ENCODE measurements around the gene CD300LF. TPM values are rescaled to one million over a fixed set of nuclear protein-coding genes. Genes with fewer than 3 reads are reported as not detected.
A peak's percentile ranks its signal among the peaks of the same experiment; 100 is the strongest.

Gene CD300LF
- total and polyA plus RNA-seq, 2 experiments from 2014 or later, result not detected

DNA sequence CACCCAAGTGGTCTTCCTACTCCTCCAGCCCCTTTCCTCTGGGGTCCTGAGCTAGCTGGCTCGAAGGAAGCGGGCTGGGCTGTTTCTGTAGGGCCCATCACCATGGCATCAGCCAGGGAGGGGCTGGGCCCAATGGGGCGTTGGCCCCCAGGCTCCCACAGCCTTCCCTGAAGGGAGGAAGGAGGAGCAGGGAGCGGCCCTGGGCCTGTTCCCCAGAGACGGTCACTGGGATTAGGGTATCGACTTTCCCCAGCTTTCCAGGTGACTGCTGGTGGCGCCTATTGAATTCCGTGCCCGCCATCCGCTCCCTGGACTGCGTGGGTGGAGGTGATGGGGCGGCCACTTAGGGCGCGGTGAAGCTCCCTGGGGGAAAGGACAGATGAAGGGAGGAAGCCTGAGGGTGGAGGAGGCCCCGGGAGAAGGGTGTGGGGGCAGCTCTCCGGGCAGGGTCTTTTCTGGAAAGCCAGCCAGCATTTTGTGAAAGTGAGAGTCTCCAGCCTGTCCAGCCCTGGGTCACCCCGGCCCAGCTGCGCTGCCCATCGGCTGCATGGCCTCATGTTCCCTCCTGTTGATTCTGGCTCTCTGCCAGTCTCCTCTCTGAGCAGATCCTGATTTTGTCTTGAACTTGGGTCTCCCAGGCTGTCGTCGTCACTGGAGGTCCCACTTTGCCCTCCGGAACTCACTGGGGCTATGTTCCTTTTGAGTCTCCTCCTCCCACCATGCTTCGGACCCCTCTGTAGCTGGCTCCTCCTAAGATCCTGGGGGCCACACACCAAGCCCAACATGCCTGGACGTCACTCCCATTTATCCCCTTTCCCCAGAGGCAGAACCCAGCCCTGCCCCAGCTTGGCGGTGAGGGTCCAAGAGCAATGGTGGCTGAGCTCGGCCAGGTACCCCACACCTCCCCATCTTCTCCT is 45.5 kb upstream of the CD300LF start (continued):
- TF ChIP-seq, protein P1, sequence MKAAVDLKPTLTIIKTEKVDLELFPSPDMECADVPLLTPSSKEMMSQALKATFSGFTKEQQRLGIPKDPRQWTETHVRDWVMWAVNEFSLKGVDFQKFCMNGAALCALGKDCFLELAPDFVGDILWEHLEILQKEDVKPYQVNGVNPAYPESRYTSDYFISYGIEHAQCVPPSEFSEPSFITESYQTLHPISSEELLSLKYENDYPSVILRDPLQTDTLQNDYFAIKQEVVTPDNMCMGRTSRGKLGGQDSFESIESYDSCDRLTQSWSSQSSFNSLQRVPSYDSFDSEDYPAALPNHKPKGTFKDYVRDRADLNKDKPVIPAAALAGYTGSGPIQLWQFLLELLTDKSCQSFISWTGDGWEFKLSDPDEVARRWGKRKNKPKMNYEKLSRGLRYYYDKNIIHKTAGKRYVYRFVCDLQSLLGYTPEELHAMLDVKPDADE (IDR thresholded peaks at IDR 0.05), result no peak
- no peak for TF ChIP-seq EZH2 (IDR thresholded peaks at IDR 0.05; ENCODE audit: low read depth, unreplicated experiment)
- no peak for TF ChIP-seq STAT1 (IDR thresholded peaks at IDR 0.05; ENCODE audit: unreplicated experiment)
- no peak for TF ChIP-seq ZNF114 (CRISPR knock-in tag; IDR thresholded peaks at IDR 0.05)
- TF ChIP-seq, protein P2, sequence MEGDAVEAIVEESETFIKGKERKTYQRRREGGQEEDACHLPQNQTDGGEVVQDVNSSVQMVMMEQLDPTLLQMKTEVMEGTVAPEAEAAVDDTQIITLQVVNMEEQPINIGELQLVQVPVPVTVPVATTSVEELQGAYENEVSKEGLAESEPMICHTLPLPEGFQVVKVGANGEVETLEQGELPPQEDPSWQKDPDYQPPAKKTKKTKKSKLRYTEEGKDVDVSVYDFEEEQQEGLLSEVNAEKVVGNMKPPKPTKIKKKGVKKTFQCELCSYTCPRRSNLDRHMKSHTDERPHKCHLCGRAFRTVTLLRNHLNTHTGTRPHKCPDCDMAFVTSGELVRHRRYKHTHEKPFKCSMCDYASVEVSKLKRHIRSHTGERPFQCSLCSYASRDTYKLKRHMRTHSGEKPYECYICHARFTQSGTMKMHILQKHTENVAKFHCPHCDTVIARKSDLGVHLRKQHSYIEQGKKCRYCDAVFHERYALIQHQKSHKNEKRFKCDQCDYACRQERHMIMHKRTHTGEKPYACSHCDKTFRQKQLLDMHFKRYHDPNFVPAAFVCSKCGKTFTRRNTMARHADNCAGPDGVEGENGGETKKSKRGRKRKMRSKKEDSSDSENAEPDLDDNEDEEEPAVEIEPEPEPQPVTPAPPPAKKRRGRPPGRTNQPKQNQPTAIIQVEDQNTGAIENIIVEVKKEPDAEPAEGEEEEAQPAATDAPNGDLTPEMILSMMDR (conservative IDR thresholded peaks at IDR 0.05; ENCODE audit: low read depth in 2 of 2), result no peak
- no peak for TF ChIP-seq EZH2phosphoT487 (IDR thresholded peaks at IDR 0.05; ENCODE audit: unreplicated experiment)

GRCh38 chr17:74757502-74757901 is 44.8 kb upstream of the CD300LF start:
- Mint-ChIP-seq H3K9me3 (no peaks in the 10 kb centered on the region), H3K27ac (no peak overlapping the region; the same call in 1 of the 2 replicates)
- no peak for TF ChIP-seq STAT1 (IDR thresholded peaks at IDR 0.05; ENCODE audit: unreplicated experiment)
- TF ChIP-seq, protein P3, sequence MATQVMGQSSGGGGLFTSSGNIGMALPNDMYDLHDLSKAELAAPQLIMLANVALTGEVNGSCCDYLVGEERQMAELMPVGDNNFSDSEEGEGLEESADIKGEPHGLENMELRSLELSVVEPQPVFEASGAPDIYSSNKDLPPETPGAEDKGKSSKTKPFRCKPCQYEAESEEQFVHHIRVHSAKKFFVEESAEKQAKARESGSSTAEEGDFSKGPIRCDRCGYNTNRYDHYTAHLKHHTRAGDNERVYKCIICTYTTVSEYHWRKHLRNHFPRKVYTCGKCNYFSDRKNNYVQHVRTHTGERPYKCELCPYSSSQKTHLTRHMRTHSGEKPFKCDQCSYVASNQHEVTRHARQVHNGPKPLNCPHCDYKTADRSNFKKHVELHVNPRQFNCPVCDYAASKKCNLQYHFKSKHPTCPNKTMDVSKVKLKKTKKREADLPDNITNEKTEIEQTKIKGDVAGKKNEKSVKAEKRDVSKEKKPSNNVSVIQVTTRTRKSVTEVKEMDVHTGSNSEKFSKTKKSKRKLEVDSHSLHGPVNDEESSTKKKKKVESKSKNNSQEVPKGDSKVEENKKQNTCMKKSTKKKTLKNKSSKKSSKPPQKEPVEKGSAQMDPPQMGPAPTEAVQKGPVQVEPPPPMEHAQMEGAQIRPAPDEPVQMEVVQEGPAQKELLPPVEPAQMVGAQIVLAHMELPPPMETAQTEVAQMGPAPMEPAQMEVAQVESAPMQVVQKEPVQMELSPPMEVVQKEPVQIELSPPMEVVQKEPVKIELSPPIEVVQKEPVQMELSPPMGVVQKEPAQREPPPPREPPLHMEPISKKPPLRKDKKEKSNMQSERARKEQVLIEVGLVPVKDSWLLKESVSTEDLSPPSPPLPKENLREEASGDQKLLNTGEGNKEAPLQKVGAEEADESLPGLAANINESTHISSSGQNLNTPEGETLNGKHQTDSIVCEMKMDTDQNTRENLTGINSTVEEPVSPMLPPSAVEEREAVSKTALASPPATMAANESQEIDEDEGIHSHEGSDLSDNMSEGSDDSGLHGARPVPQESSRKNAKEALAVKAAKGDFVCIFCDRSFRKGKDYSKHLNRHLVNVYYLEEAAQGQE (IDR thresholded peaks at IDR 0.05; ENCODE audit: unreplicated experiment), result no peak
- no peak for TF ChIP-seq EZH2phosphoT487 (IDR thresholded peaks at IDR 0.05; ENCODE audit: unreplicated experiment)
- TF ChIP-seq ZNF462 (CRISPR knock-in tag; IDR thresholded peaks at IDR 0.05), result no peak
- TF ChIP-seq, protein P1 (IDR thresholded peaks at IDR 0.05), result no peak

More at GRCh38 chr17:74757502-74757901, 44.8 kb upstream of the CD300LF start:
- Histone ChIP-seq H3K27me3 (ENCODE audit: insufficient read depth) (no peaks in the 10 kb centered on the region), H3F3A (replicated peaks; ENCODE audit: low read depth) (no peaks in the 10 kb centered on the region), H4K20me1 (replicated peaks; ENCODE audit: insufficient read depth) (peaks cover 55% of the 10 kb centered on the region), H3K9me2 (ENCODE audit: insufficient read depth) (no peaks in the 10 kb centered on the region), H3K4me1 (ENCODE audit: insufficient read depth) (peaks cover 41% of the 10 kb centered on the region), H2AFZ (no peak overlapping the region), H3K79me2 (replicated peaks; ENCODE audit: insufficient read depth) (peaks cover 84% of the 10 kb centered on the region), H3K27ac (ENCODE audit: low read depth) (no peak overlapping the region), H3K4me3 (no peak overlapping the region), H3K36me3 (ENCODE audit: insufficient read depth) (no peaks in the 10 kb centered on the region), H3K4me2 (0 out of 2 replicates have a peak overlapping the region, but pooled peaks have one; percentile 26)
- no peak for DNase-seq (ENCODE audit: low spot score)
- peaks cover 54% of the 10 kb centered on the region for H3K4me1 Mint-ChIP-seq
- H3K27me3 Mint-ChIP-seq (ENCODE audit: insufficient read depth, low read depth, poor library complexity), result peaks cover 17% of the 10 kb centered on the region
- H3K36me3 Mint-ChIP-seq (ENCODE audit: low read depth), result peaks cover 5% of the 10 kb centered on the region; the same call in 2 of the 3 replicates
- no peak for ATAC-seq
- no peak overlapping the region for H3K4me3 Mint-ChIP-seq

Data from GM23338 (cell line).